Astrocyte of the spinal cord (primary cell): Measurements from ENCODE around the gene NDST3.
A peak's percentile ranks its signal among the peaks of the same experiment; 100 is the strongest.

ENCODE experiments used
- DNase-seq: peaks from one replicate; pipeline ENCODE4 v3.0.0; 2011; ENCODE audit warnings: low read depth, low spot score
- H3K4me3 ChIP-seq: 2 replicates; pipeline ENCODE4 v1.5.1; 2011; ENCODE audit warnings: low read depth, mild to moderate bottlenecking, low read length, moderate library complexity
- in situ Hi-C: cut with HindIII; loops from 2 replicates; pipeline ENCODE4 v1.10.0; 2017; ENCODE audit warnings: low sequenced_read_pairs
- TF ChIP-seq, protein P1 (sequence below): IDR thresholded peaks from 2 replicates; pipeline ENCODE4 v1.5.1; 2012; ENCODE audit warnings: low read depth, mild to moderate bottlenecking, low read length, inconsistent platforms

NDST3 gene

GRCh38 chr4:118033148-118034052 is 886 bp upstream of the NDST3 start:
- in situ Hi-C loops: no loop called here
- peak; percentile 72 for DNase-seq
- H3K4me3 ChIP-seq: peak overlapping the region; percentile 44
- TF ChIP-seq, protein P1, sequence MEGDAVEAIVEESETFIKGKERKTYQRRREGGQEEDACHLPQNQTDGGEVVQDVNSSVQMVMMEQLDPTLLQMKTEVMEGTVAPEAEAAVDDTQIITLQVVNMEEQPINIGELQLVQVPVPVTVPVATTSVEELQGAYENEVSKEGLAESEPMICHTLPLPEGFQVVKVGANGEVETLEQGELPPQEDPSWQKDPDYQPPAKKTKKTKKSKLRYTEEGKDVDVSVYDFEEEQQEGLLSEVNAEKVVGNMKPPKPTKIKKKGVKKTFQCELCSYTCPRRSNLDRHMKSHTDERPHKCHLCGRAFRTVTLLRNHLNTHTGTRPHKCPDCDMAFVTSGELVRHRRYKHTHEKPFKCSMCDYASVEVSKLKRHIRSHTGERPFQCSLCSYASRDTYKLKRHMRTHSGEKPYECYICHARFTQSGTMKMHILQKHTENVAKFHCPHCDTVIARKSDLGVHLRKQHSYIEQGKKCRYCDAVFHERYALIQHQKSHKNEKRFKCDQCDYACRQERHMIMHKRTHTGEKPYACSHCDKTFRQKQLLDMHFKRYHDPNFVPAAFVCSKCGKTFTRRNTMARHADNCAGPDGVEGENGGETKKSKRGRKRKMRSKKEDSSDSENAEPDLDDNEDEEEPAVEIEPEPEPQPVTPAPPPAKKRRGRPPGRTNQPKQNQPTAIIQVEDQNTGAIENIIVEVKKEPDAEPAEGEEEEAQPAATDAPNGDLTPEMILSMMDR: no peak

DNA sequence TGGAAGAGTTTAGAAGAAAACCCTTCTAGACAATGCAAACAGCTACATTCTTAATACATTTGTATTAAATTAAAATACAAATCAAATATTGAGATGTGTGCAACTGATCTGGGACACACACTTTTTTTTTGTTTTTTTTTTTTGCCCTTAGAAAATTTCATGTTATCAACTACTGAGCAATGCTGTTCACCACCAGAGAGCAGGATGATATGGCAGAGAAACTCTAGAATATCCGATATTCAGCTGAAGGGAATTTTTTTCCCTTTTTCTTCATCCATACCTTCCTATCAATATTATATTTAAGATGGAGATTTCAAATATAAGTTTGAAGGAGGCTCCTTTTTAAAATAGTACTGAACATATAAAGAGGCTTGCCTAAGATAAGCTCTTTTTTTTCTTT is 1.0 kb downstream of the NDST3 start:
- H3K4me3 ChIP-seq: no peak overlapping the region
- TF ChIP-seq, protein P1: peak; percentile 23
- in situ Hi-C loops: no loop called here
- no peak for DNase-seq

- no peak overlapping the region for H3K4me3 ChIP-seq
- in situ Hi-C loops: no loop called here
- TF ChIP-seq, protein P1: no peak
- no peak for DNase-seq
Observed at GRCh38 chr4:118036336-118036735, 2.0 kb downstream of the NDST3 start.

- H3K4me3 ChIP-seq: no peak overlapping the region
- in situ Hi-C loops: no loop called here
- DNase-seq: no peak
- TF ChIP-seq, protein P1: no peak
Observed at GRCh38 chr4:118037955-118038354, 3.7 kb downstream of the NDST3 start.

DNA sequence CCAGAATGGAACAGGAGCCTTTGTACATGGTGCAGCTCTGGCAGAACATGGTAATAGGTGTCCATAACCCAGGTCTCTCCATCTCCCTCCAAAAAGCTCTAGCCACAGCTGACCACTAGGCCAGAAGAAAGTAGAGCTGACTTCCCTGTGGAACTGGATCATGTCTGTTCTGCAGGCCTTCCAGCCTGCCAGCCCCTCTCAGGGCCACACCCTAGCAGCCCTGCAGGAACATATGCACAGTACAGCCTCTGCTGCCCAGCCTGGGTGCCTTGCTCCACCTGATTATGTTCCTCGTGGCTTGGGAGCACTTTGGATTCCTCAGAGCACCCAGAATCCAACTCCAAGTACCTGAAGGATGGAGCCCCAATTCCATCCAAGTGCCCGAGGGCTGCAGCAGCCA is 12.0 kb downstream of the NDST3 start:
- H3K4me3 ChIP-seq: no peak overlapping the region
- in situ Hi-C loops: no loop called here
- TF ChIP-seq, protein P1: no peak
- DNase-seq: no peak

GRCh38 chr4:118047043-118047442 is 12.8 kb downstream of the NDST3 start:
- in situ Hi-C loops: no loop called here
- TF ChIP-seq, protein P1: no peak
- H3K4me3 ChIP-seq: no peak overlapping the region
- no peak for DNase-seq
